Type B pancreatic cell (in vitro differentiated cells): ENCODE measurements around the gene ANKRD16. TPM values are rescaled to one million over a fixed set of nuclear protein-coding genes. Genes with fewer than 3 reads are reported as not detected.

Experiments
- DNase-seq: peaks from one replicate; pipeline ENCODE4 v3.0.0; 2021; ENCODE audit warnings: mixed read lengths; ENCODE audit not compliant: unreplicated experiment; ENCODE audit errors: extremely low spot score
- H3K27ac Mint-ChIP-seq: 2 replicates; pipeline ENCODE4 v1.8.0; 2021; ENCODE audit warnings: mild to moderate bottlenecking, mixed read lengths
- H3K27me3 Mint-ChIP-seq: 2 replicates; pipeline ENCODE4 v1.8.0; 2021; ENCODE audit warnings: mixed read lengths
- H3K36me3 Mint-ChIP-seq: 2 replicates; pipeline ENCODE4 v1.8.0; 2021; ENCODE audit warnings: mixed read lengths
- H3K4me1 Mint-ChIP-seq: one replicate; pipeline ENCODE4 v1.8.0; 2021; ENCODE audit warnings: mixed read lengths; ENCODE audit not compliant: unreplicated experiment
- H3K4me3 Mint-ChIP-seq: 2 replicates; pipeline ENCODE4 v1.8.0; 2021; ENCODE audit warnings: mild to moderate bottlenecking, mixed read lengths
- H3K9me3 Mint-ChIP-seq: 2 replicates; pipeline ENCODE4 v1.8.0; 2021; ENCODE audit warnings: mixed read lengths
- CTCF ChIP-seq: fragments of 200-600 bp; sonication (generic); conservative IDR thresholded peaks from 2 replicates; pipeline ENCODE4 v1.5.0; 2021; ENCODE audit warnings: antibody characterized with exemption, mild to moderate bottlenecking
- total RNA-seq: library from RNA; stranded (reverse); gene quantifications from 2 replicates; pipeline ENCODE4 v1.2.1, GENCODE V29; 2021; ENCODE audit warnings: low replicate concordance

The ANKRD16 gene
- total RNA-seq, 1 donor from 2014 or later, result 15.3 TPM

- Mint-ChIP-seq H3K27ac (no peak overlapping the region), H3K4me3 (no peak overlapping the region)
These were observed 42.7 kb upstream of the ANKRD16 start for GRCh38 chr10:5932345-5932744.

GRCh38 chr10:5930272-5930671 lies 40.6 kb upstream of the ANKRD16 start:
- no peak for TF ChIP-seq CTCF
- DNase-seq, result no peak
- H3K36me3 Mint-ChIP-seq, result peaks cover 39% of the 10 kb centered on the region
- no peaks in the 10 kb centered on the region for H3K9me3 Mint-ChIP-seq
- H3K27ac Mint-ChIP-seq, result no peak overlapping the region
- H3K4me1 Mint-ChIP-seq, result no peaks in the 10 kb centered on the region
- H3K27me3 Mint-ChIP-seq, result no peaks in the 10 kb centered on the region
- H3K4me3 Mint-ChIP-seq, result no peak overlapping the region

More at GRCh38 chr10:5932345-5932744, 42.7 kb upstream of the ANKRD16 start:
- TF ChIP-seq CTCF, result no peak
- Mint-ChIP-seq H3K36me3 (peaks cover 41% of the 10 kb centered on the region), H3K27me3 (no peaks in the 10 kb centered on the region), H3K4me1 (no peaks in the 10 kb centered on the region), H3K9me3 (no peaks in the 10 kb centered on the region)
- no peak for DNase-seq

- no peaks in the 10 kb centered on the region for H3K27me3 Mint-ChIP-seq
- no peaks in the 10 kb centered on the region for H3K4me1 Mint-ChIP-seq
- no peak overlapping the region for H3K4me3 Mint-ChIP-seq
- peaks cover 39% of the 10 kb centered on the region for H3K36me3 Mint-ChIP-seq
- no peak for DNase-seq
- no peak for TF ChIP-seq CTCF
- H3K9me3 Mint-ChIP-seq, result no peaks in the 10 kb centered on the region
- H3K27ac Mint-ChIP-seq, result no peak overlapping the region
These were observed 39.7 kb upstream of the ANKRD16 start for GRCh38 chr10:5929442-5929841.

GRCh38 chr10:5927306-5927705 lies 37.6 kb upstream of the ANKRD16 start:
- H3K4me1 Mint-ChIP-seq, result no peaks in the 10 kb centered on the region
- no peak for DNase-seq
- peaks cover 40% of the 10 kb centered on the region for H3K36me3 Mint-ChIP-seq
- H3K9me3 Mint-ChIP-seq, result no peaks in the 10 kb centered on the region
- no peaks in the 10 kb centered on the region for H3K27me3 Mint-ChIP-seq
- TF ChIP-seq CTCF, result no peak
- H3K4me3 Mint-ChIP-seq, result no peak overlapping the region
- H3K27ac Mint-ChIP-seq, result no peak overlapping the region

- H3K9me3 Mint-ChIP-seq, result no peaks in the 10 kb centered on the region
- no peak overlapping the region for H3K27ac Mint-ChIP-seq
- no peak for TF ChIP-seq CTCF
- peaks cover 29% of the 10 kb centered on the region for H3K36me3 Mint-ChIP-seq
- H3K27me3 Mint-ChIP-seq, result no peaks in the 10 kb centered on the region
- no peaks in the 10 kb centered on the region for H3K4me1 Mint-ChIP-seq
- DNase-seq, result no peak
- H3K4me3 Mint-ChIP-seq, result no peak overlapping the region
These were observed 35.2 kb upstream of the ANKRD16 start for GRCh38 chr10:5924889-5925288.

- Mint-ChIP-seq H3K27me3 (no peaks in the 10 kb centered on the region), H3K4me3 (no peak overlapping the region), H3K9me3 (no peaks in the 10 kb centered on the region), H3K4me1 (no peaks in the 10 kb centered on the region), H3K36me3 (peaks cover 28% of the 10 kb centered on the region), H3K27ac (no peak overlapping the region)
- TF ChIP-seq CTCF, result no peak
- no peak for DNase-seq
These were observed 32.1 kb upstream of the ANKRD16 start for GRCh38 chr10:5921746-5922145.
